Nephron (organoid): ENCODE results near the gene RHOBTB3.
A peak's percentile ranks its signal among the peaks of the same experiment; 100 is the strongest.

Source experiments
- H3K27ac Mint-ChIP-seq, 3 experiments: 2 replicates each; pipeline ENCODE4 v1.8.0; 2020; ENCODE audit warnings: mixed read lengths in 3 of 3, mild to moderate bottlenecking in 2 of 3, moderate library complexity in 1 of 3
- H3K27me3 Mint-ChIP-seq: 2 replicates; pipeline ENCODE4 v1.8.0; 2021; ENCODE audit warnings: low read depth, mild to moderate bottlenecking, moderate library complexity, mixed read lengths
- H3K36me3 Mint-ChIP-seq: 2 replicates; pipeline ENCODE4 v1.8.0; 2020; ENCODE audit warnings: low read depth, mixed read lengths
- H3K4me1 Mint-ChIP-seq: 2 replicates; pipeline ENCODE4 v1.8.0; 2020; ENCODE audit warnings: mixed read lengths
- H3K4me3 Mint-ChIP-seq, 3 experiments: 2 replicates each; pipeline ENCODE4 v1.8.0; 2020; ENCODE audit warnings: mild to moderate bottlenecking in 3 of 3, mixed read lengths in 3 of 3, moderate library complexity in 2 of 3
- H3K9me3 Mint-ChIP-seq: 2 replicates; pipeline ENCODE4 v1.8.0; 2020; ENCODE audit warnings: mixed read lengths
- TF ChIP-seq, protein P1 (sequence below), 3 experiments: fragments of 200-600 bp; sonication (generic); IDR thresholded peaks; one replicate each; pipeline ENCODE4 v1.5.0; 2021; ENCODE audit warnings: antibody characterized with exemption in 3 of 3; ENCODE audit not compliant: unreplicated experiment in 3 of 3

RHOBTB3 gene

DNA sequence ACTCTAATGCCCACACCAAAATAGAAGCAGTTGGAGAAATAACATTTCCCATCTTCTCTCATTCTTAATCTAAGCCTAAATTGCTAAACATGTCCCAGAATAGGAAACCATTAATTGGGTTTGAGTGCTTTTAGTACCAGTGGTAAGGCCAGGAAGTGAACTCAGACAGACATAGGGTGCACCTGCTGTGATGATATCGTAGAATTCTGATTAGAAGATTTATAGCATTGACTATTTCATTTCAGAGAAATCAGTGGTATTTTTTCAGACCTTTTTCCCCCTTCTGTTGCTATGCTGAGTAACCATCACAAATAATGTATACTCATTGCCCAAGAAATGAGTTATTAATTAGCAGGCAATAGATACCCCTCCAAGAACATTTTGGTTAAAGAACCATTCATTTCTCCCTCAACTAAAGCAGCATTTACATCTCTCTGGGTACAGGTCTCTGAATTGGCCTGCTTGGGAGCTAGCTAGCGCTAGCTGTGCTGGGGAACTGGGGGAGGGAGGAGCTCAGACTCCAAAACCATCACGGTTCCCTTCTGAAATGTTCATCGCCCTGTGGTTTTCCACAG is 84.1 kb downstream of the RHOBTB3 start:
- H3K4me1 Mint-ChIP-seq: peaks cover 77% of the 10 kb centered on the region
- H3K27me3 Mint-ChIP-seq: peaks cover 4% of the 10 kb centered on the region
- no peaks in the 10 kb centered on the region for H3K9me3 Mint-ChIP-seq
- H3K4me3 Mint-ChIP-seq: no peak overlapping the region
- no peak overlapping the region for H3K27ac Mint-ChIP-seq
- TF ChIP-seq, protein P1, sequence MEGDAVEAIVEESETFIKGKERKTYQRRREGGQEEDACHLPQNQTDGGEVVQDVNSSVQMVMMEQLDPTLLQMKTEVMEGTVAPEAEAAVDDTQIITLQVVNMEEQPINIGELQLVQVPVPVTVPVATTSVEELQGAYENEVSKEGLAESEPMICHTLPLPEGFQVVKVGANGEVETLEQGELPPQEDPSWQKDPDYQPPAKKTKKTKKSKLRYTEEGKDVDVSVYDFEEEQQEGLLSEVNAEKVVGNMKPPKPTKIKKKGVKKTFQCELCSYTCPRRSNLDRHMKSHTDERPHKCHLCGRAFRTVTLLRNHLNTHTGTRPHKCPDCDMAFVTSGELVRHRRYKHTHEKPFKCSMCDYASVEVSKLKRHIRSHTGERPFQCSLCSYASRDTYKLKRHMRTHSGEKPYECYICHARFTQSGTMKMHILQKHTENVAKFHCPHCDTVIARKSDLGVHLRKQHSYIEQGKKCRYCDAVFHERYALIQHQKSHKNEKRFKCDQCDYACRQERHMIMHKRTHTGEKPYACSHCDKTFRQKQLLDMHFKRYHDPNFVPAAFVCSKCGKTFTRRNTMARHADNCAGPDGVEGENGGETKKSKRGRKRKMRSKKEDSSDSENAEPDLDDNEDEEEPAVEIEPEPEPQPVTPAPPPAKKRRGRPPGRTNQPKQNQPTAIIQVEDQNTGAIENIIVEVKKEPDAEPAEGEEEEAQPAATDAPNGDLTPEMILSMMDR (IDR thresholded peaks at IDR 0.05; ENCODE audit: unreplicated experiment in 3 of 3): no peak
- peaks cover 26% of the 10 kb centered on the region for H3K36me3 Mint-ChIP-seq

DNA sequence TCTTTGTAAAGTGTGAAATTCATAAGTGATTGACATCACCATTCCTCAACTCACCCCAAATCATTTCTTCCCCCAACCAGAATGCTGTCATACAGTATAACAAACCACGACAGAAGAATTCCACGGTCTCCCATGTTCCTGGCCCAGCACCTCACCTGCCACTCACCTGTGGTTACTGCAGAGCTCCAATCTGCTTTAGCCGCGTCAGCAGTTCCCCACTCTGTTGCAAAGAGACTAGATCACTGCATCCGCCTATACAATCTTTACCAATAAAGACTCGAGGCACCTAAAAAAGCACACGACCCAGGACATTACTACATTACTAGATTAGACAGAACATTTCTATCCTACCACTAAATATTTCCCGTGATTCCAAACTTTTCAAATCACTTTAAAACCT is 85.2 kb downstream of the RHOBTB3 start:
- TF ChIP-seq, protein P1 (IDR thresholded peaks at IDR 0.05; ENCODE audit: unreplicated experiment in 3 of 3): no peak
- Mint-ChIP-seq H3K27ac (no peak overlapping the region), H3K4me3 (no peak overlapping the region), H3K27me3 (peaks cover 4% of the 10 kb centered on the region), H3K4me1 (peaks cover 70% of the 10 kb centered on the region), H3K36me3 (peaks cover 26% of the 10 kb centered on the region), H3K9me3 (no peaks in the 10 kb centered on the region)

DNA sequence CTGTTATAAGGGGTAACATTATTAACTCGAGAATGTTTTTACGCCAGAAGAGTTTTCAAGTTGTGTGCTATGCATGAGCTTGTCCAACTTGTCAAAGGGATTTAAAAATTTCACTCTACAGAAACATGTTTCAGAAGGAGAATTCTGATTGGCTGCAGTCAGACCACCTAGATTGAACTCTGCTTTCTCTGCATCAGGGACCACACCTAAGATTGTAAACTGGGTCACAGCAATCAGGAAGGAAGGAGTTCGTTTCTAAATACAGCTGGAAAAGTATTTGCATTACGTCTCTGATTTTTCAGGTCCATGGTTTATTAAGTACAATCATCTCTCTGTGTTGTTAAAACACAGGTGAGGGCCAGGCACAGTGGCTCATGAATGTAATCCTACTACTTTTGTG is 85.6 kb downstream of the RHOBTB3 start:
- Mint-ChIP-seq H3K9me3 (no peaks in the 10 kb centered on the region), H3K4me1 (peaks cover 70% of the 10 kb centered on the region), H3K27me3 (peaks cover 4% of the 10 kb centered on the region), H3K27ac (no peak overlapping the region), H3K36me3 (peaks cover 25% of the 10 kb centered on the region), H3K4me3 (no peak overlapping the region)
- TF ChIP-seq, protein P1 (IDR thresholded peaks at IDR 0.05; ENCODE audit: unreplicated experiment in 3 of 3): no peak

DNA sequence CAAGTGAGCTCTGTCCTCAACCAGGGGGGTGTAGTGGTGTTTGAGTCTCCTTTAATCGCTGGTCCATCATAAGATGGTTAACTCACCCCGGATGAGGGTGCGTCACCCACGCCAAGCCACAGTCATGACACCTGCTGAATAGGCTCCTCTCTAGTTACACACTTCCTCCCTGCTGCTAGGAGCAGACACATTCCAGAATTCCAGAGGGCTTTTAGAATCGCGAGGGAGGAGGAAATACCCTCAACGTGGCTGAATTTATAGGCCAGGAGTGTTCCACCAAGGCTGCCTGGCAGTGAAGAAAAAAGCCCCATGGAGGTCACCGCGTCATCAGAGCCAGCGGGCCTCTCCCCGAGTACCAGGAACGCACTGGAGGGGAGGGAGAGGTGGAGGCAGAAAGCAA is 86.3 kb downstream of the RHOBTB3 start:
- peaks cover 4% of the 10 kb centered on the region for H3K27me3 Mint-ChIP-seq
- H3K36me3 Mint-ChIP-seq: peaks cover 19% of the 10 kb centered on the region
- H3K9me3 Mint-ChIP-seq: no peaks in the 10 kb centered on the region
- H3K4me1 Mint-ChIP-seq: peaks cover 70% of the 10 kb centered on the region
- H3K4me3 Mint-ChIP-seq: peak overlapping the region in 2 of 3 experiments; percentile 50 to 55
- TF ChIP-seq, protein P1 (IDR thresholded peaks at IDR 0.05; ENCODE audit: unreplicated experiment in 3 of 3): no peak
- peak overlapping the region in 2 of 3 experiments; percentile 49 to 72 for H3K27ac Mint-ChIP-seq

DNA sequence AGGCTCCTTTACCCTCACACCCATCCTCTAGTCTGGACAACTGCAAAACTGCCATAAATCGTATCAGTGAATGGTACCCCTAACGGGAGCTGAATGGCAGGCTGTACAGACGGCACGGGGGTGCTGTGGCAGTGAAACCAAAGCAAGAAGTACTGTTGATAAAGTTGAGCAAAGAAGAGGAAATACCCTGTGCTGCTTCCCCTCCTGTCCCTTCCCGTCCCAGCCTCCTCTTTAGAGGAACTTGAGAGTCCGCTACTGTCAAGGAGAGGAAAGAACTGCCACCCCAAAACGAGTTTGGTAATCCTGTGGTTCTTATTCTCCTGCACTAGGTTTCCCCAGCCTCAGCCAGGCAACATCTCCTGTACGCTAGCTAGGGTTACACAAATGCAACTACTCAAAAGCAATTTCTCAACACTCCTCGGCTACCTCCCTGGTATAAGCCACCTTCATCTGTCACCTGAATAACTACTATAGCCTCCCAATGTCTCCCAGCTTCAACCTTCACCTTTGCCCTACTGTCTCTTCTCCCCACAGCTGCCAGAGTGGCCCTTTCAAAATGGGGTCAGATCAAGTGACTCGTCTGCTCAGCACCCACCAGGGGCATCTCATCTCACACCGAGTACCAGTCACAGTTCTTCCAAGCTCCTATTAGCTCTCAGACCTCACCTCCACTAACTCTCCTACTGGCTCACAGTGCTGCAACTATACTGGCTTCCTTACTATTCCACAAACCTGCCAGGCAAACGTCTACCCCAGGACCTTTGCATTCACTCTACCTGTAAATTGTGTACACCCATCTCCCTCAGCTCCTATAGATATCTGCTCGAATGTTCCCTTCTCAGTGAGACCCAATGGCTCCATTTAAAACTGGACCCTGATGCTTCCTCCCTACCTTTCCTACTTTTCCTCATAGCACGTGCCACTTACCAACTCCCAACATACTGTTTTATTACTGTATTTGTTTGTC is 87.3 kb downstream of the RHOBTB3 start:
- Mint-ChIP-seq H3K27ac (peak overlapping the region in 2 of 3 experiments; percentile 49 to 72), H3K27me3 (peaks cover 4% of the 10 kb centered on the region), H3K4me1 (peaks cover 73% of the 10 kb centered on the region), H3K36me3 (peaks cover 15% of the 10 kb centered on the region), H3K4me3 (peak overlapping the region in 2 of 3 experiments; percentile 14 to 24), H3K9me3 (no peaks in the 10 kb centered on the region)
- TF ChIP-seq, protein P1 (IDR thresholded peaks at IDR 0.05; ENCODE audit: unreplicated experiment in 3 of 3): no peak
